ENCODE data around the gene TBX4.

- TF ChIP-seq CTCF (IDR thresholded peaks at IDR 0.05) (no peak), POLR2AphosphoS5 (IDR thresholded peaks at IDR 0.05) (no peak)
These were observed 15.4 kb downstream of the TBX4 start for GRCh38 chr17:61467416-61468262.

Measured in breast epithelium (tissue), 3 donors.